D721Med (cell line): ENCODE results near the gene MINDY4.

Experiments used
- DNase-seq: peaks from one replicate; pipeline ENCODE4 v3.0.0; 2011; ENCODE audit warnings: low spot score; ENCODE audit not compliant: insufficient read length
- FAIRE-seq: peaks from 2 replicates; lab custom pipeline; 2011; peaks lifted over from hg19 to GRCh38; lab: Jason Lieb, UNC
- CTCF ChIP-seq: IDR thresholded peaks from 2 replicates; pipeline ENCODE4 v1.5.1; 2012; ENCODE audit warnings: mild to moderate bottlenecking, control low read depth; ENCODE audit not compliant: insufficient read depth; ENCODE audit errors: missing control alignments

MINDY4 gene

GRCh38 chr7:30937416-30937815, 166.2 kb downstream of the MINDY4 start:
- no peak for DNase-seq
- FAIRE-seq: no peak
- no peak for TF ChIP-seq CTCF

DNA sequence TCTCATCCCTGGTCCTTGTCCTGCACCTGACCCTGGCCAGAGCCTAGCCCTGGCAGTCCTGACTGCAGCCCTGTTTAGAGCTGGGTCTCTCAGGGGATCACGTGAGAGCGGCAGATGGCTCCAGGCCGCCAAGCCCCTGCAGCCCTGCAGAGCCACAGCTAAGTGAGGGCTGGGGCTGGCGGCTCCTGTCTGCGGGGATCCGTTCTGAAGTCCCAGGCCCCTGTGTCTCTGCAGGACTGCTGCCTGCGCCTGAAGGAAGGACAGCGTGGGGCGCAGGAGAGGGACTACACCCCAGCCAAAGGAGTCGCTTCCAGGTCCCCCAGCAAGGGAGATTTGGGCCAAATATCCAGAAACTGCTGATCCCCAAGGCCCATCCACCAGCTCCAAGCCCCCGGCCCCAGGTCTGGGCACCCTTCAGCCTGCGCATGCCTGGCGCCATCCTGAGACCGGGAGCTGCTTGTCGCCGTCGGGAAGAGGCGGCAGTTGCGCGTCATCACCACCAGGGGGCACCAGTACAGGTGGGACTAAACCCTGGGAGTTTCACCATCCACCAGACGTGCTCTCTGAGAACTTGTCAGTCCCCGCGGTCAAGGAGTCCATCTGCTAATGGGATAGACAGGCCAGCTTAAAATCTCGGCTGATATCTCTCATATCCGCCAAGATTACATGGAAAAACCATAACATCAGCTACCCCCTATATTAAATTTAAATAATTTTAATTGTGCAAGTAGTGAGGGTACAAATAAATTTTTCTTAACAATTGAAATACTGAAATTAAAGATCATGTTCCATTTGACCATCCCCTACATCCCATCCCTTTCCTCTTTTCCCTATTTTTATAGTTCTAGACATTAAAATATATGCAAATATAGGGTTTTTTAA, 167.5 kb downstream of the MINDY4 start:
- TF ChIP-seq CTCF: peak; percentile 86
- DNase-seq (peak; percentile 72), FAIRE-seq (no peak)

GRCh38 chr7:30941582-30942323, 170.5 kb downstream of the MINDY4 start:
- no peak for DNase-seq

More at GRCh38 chr7:30941582-30942323, 170.5 kb downstream of the MINDY4 start:
- no peak for FAIRE-seq
- no peak for TF ChIP-seq CTCF
